GM19468 (cell line): ENCODE data around the gene PDE1C.

ENCODE experiments used
- ATAC-seq: cut with Tn5 transposase; IDR thresholded peaks from one replicate; pipeline ENCODE4 v1.9.1; 2021; ENCODE audit warnings: mild to moderate bottlenecking, moderate library complexity, moderate number of reproducible peaks; ENCODE audit not compliant: unreplicated experiment; ENCODE audit errors: extremely low read depth

The PDE1C gene

GRCh38 chr7:31805209-31805818, 264.9 kb downstream of the PDE1C start:
- ATAC-seq = peak; percentile 79

GRCh38 chr7:31796375-31796774, 273.8 kb downstream of the PDE1C start:
- no peak for ATAC-seq

- ATAC-seq = no peak
These were observed 275.3 kb downstream of the PDE1C start for GRCh38 chr7:31794851-31795344.

DNA sequence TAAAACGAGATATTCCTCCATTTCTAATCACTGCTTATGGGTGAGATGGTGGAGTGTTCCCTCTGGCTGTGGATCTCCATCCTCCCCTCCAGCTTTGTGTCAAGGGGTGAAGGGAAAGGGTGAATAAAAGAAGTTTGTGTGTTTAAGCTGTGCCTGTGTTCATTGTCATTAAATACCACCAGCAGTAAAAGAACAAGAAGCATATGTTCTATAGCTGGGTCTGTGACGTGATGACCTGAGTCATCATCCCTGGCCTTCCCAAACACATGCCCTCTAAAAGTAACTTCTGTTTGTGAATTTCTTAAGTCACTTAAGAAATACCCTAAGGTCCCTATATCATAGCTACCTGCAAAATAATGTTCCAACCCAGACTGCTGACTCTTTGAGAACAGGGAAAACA, 278.3 kb downstream of the PDE1C start:
- ATAC-seq = no peak

- ATAC-seq = no peak
These were observed 281.1 kb downstream of the PDE1C start for GRCh38 chr7:31788883-31789680.

- ATAC-seq = no peak
These were observed 281.8 kb downstream of the PDE1C start for GRCh38 chr7:31788445-31788844.

- no peak for ATAC-seq
These were observed 283.9 kb downstream of the PDE1C start for GRCh38 chr7:31786326-31786725.

DNA sequence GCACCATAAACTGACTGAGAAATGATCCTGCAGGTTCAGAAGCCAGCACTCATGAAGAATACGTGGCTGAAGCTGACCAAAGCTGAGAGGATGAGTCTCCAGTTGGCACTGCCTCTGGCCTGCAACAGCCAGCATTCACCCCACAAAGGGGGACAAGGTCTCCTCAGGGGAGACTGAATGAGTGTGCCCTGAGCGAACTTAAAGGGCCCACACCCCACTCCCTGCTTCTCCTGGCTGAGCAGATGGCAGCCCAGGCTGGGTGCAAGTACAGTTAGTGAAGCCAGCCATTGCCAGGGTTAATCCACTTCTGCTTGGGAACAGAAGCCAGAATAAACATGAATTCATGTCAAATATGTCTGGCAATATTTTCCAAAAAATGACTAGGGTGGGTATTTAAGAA, 285.1 kb downstream of the PDE1C start:
- no peak for ATAC-seq

DNA sequence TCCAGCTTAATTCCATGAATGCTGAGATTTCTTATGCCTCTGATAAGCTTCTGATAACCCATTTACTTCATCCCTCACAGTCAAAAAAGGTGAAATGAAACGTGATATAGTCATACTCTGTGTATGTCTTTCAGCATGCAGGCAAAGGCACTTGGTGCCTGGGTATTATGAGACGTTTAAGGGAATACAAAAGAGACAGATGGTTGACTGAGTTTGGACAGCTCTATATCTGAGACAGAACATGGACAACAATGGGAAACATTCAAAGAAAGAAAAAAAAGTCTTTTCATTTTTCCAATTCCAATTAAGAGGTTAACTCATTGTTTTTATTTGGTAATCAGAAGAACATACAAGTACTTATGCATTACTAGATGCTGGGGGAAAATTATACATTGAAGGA, 287.0 kb downstream of the PDE1C start:
- no peak for ATAC-seq

GRCh38 chr7:31782411-31782991, 287.7 kb downstream of the PDE1C start:
- peak; percentile 91 for ATAC-seq

DNA sequence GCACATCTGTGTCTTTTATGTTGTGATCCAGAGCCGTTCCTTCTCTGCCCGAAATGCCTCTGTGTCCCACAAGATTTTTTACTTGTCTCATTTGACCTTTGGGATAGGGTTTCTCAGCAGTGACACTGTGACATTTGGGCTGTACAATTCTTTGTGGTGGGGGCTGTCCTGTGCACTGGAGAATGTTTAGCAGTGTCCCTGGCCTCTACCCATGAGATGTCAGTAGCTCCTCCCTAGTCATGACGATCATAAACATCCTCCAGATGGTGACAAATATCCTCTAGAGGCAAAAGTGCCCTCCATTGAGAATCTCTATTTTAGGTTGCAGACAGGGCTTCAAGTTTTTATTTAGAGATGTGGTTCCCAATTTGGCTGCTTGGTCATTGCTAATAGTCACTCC, 291.9 kb downstream of the PDE1C start:
- ATAC-seq = no peak

- no peak for ATAC-seq
These were observed 293.6 kb downstream of the PDE1C start for GRCh38 chr7:31776616-31777015.

- ATAC-seq = no peak
These were observed 294.7 kb downstream of the PDE1C start for GRCh38 chr7:31775556-31775955.

DNA sequence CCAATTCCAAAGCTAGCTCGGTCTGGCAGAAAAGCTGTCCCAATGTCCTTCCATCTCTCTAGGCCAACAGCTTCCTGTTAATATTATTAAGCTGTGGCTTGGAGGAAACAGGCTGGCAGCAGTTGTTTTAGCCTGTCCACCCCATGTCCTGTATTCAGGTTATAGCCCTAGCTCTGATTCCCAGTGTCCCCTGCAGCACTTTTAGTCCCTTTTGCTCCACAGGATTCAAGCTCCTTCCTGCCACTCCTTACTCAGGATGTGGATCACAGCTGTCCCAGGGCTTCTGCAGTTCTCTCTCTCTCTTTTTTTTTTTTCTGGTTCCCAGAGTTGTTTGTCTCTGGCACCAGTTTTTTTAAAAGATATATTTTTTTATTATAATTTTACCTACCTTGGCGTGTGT, 298.0 kb downstream of the PDE1C start:
- ATAC-seq = no peak

GRCh38 chr7:31767686-31768358, 302.4 kb downstream of the PDE1C start:
- no peak for ATAC-seq

- ATAC-seq = no peak
These were observed 305.7 kb downstream of the PDE1C start for GRCh38 chr7:31764462-31764861.

- ATAC-seq = no peak
These were observed 306.7 kb downstream of the PDE1C start for GRCh38 chr7:31763548-31763947.

GRCh38 chr7:31761646-31762045, 308.6 kb downstream of the PDE1C start:
- no peak for ATAC-seq

- ATAC-seq = no peak
These were observed 311.5 kb downstream of the PDE1C start for GRCh38 chr7:31758755-31759154.

- ATAC-seq = no peak
These were observed 318.5 kb downstream of the PDE1C start for GRCh38 chr7:31751726-31752125.

DNA sequence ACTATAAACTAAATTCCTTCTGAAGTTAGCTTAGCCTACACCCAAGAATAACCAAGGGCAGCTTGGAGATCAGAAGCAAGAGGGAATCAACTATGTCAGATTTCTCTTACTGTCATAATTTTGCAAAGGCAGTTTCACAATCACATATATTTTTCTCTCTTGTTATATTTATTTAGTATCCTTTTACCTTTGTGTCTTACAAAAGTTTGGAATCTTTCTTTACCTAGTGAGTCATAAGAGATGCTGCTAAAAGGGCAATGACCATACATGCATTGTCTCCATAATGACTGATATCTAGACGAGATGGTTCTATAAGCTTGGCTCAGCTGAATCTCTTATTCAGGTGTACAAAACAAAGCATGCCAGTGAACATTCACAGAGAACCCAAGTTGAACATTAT, 322.1 kb downstream of the PDE1C start:
- no peak for ATAC-seq
